Endothelial cell of umbilical vein (primary cell): ENCODE measurements around the gene TENM4. TPM values are rescaled to one million over a fixed set of nuclear protein-coding genes. Genes with fewer than 3 reads are reported as not detected.

Experiments used
- BruUV-seq: library from RNA; stranded (reverse); fragments of 400-500 nt; replicated peaks from 2 replicates; lab custom pipeline; 2021; lab: Mats Ljungman, UMichigan
- CTCF ChIA-PET: fragments of 300-600, 350-600 bp; sonication (Branson Sonifier 250); formaldehyde crosslinking; loops from one replicate; lab custom pipeline; 2021; ENCODE audit warnings: antibody characterized with exemption, inconsistent platforms; lab: Charles Lee
- POLR2A ChIA-PET: fragments of 300-600, 350-600 bp; sonication (Branson Sonifier 250); formaldehyde crosslinking; loops from one replicate; lab custom pipeline; 2021; ENCODE audit warnings: antibody characterized with exemption, inconsistent platforms; lab: Charles Lee
- DNase-seq: peaks from one replicate; pipeline ENCODE4 v3.0.0-alpha.2; 2011; ENCODE audit warnings: low read depth, low spot score
- FAIRE-seq: peaks from 2 replicates; lab custom pipeline; 2011; peaks lifted over from hg19 to GRCh38; lab: Jason Lieb, UNC
- H2AFZ ChIP-seq: 2 replicates; pipeline ENCODE4 v1.6.0; 2012; ENCODE audit warnings: low read depth, low read length, control low read depth, inconsistent platforms
- H3K27ac ChIP-seq: 2 replicates; pipeline ENCODE4 v1.5.1; 2011; ENCODE audit warnings: low read depth, mild to moderate bottlenecking, control low read depth, low read length, moderate library complexity; ENCODE audit not compliant: insufficient read depth
- H3K27me3 ChIP-seq, 2 experiments: 2 replicates each; pipeline versions ENCODE4 v1.6.0 to v1.6.1; 2011; ENCODE audit warnings: low read length in 2 of 2, mixed read lengths in 1 of 2; ENCODE audit not compliant: control insufficient read depth in 2 of 2, insufficient read depth in 2 of 2
- H3K36me3 ChIP-seq, 2 experiments: 2 replicates in 1 of 2; 3 replicates in 1 of 2; pipeline ENCODE4 v1.5.1; 2011; ENCODE audit warnings: low read length in 2 of 2, mild to moderate bottlenecking in 1 of 2, moderate library complexity in 1 of 2; ENCODE audit not compliant: control insufficient read depth in 2 of 2, insufficient read depth in 2 of 2; ENCODE audit errors: extremely low read depth in 1 of 2
- H3K4me1 ChIP-seq: 3 replicates; pipeline ENCODE4 v1.5.1; 2011; ENCODE audit warnings: mild to moderate bottlenecking, low read length; ENCODE audit not compliant: control insufficient read depth, insufficient read depth; ENCODE audit errors: extremely low read depth
- H3K4me2 ChIP-seq: 2 replicates; pipeline ENCODE4 v1.6.1; 2011; ENCODE audit warnings: low read length, control low read depth, mixed read lengths; ENCODE audit not compliant: insufficient read depth
- H3K4me3 ChIP-seq, 3 experiments: fragments of 200-600 bp in 1 of 3; sonication (generic), shearing (Covaris generic) in 1 of 3; replicated peaks in 1 of 3; 2 replicates each; pipeline ENCODE4 v1.5.1; 2011 to 2016; ENCODE audit warnings: control low read depth in 3 of 3, low read length in 3 of 3, mild to moderate bottlenecking in 2 of 3, inconsistent platforms in 1 of 3, low read depth in 1 of 3, moderate library complexity in 1 of 3; ENCODE audit not compliant: insufficient read depth in 1 of 3
- H3K79me2 ChIP-seq: 2 replicates; pipeline ENCODE4 v1.6.0; 2012; ENCODE audit warnings: low read length, inconsistent platforms; ENCODE audit not compliant: control insufficient read depth, insufficient read depth
- H3K9ac ChIP-seq: replicated peaks from 2 replicates; pipeline ENCODE3; 2011; ENCODE audit warnings: low read length, control low read depth; ENCODE audit not compliant: insufficient read depth; ENCODE audit errors: extremely low read depth
- H3K9me1 ChIP-seq: replicated peaks from 3 replicates; pipeline ENCODE4 v1.6.0; 2011; ENCODE audit warnings: mild to moderate bottlenecking, low read length; ENCODE audit not compliant: control insufficient read depth, insufficient read depth; ENCODE audit errors: extremely low read depth
- H3K9me3 ChIP-seq: replicated peaks from 2 replicates; pipeline ENCODE4 v1.5.1; 2012; ENCODE audit warnings: low read length, inconsistent platforms; ENCODE audit not compliant: control insufficient read depth, insufficient read depth
- H4K20me1 ChIP-seq: replicated peaks from 2 replicates; pipeline ENCODE3; 2011; ENCODE audit warnings: mild to moderate bottlenecking, low read length; ENCODE audit not compliant: control insufficient read depth, insufficient read depth; ENCODE audit errors: extremely low read depth
- EZH2 ChIP-seq: IDR thresholded peaks from 2 replicates; pipeline ENCODE4 v1.6.1; 2012; ENCODE audit warnings: borderline replicate concordance, low read depth, mild to moderate bottlenecking, moderate library complexity, low read length, inconsistent platforms; ENCODE audit not compliant: severe bottlenecking
- FOS ChIP-seq: IDR thresholded peaks from 2 replicates; pipeline ENCODE4 v1.6.1; 2011; ENCODE audit warnings: mild to moderate bottlenecking, low read length, moderate library complexity, borderline replicate concordance; ENCODE audit not compliant: insufficient read depth
- JUN ChIP-seq: IDR thresholded peaks from 2 replicates; pipeline ENCODE4 v1.6.1; 2011; ENCODE audit warnings: borderline replicate concordance, low read depth; ENCODE audit not compliant: insufficient read length, insufficient read depth
- dilution Hi-C: fragments of 300-500 bp; cut with MboI; formaldehyde crosslinking; loops from one replicate; pipeline ENCODE4 v1.15.0; 2019; ENCODE audit warnings: low sequenced_read_pairs; ENCODE audit not compliant: extremely low pct_ligation_motif_present
- intact Hi-C: fragments of 100-400 bp; cut with micrococcal nuclease; formaldehyde crosslinking; loops from one replicate; pipeline ENCODE4 v1.10.0; 2022
- polyA plus RNA-seq, 4 experiments: library from polyadenylated mRNA; depleted of rRNA in 3 of 4; stranded (reverse) in 3 of 4; unstranded in 1 of 4; fragments of >200 nt; gene quantifications; 2 replicates each; pipeline versions ENCODE4 v1.2.1 to v1.2.3, GENCODE V29; 2011 to 2012; ENCODE audit warnings: missing spikeins in 1 of 4
- total RNA-seq: library from RNA; stranded (reverse); gene quantifications from 2 replicates; pipeline ENCODE4 v1.2.3, GENCODE V29; 2021
- TF ChIP-seq, protein P1 (sequence below): IDR thresholded peaks from 2 replicates; pipeline ENCODE4 v1.6.1; 2011; ENCODE audit not compliant: insufficient read depth, insufficient read length
- TF ChIP-seq, protein P2 (sequence below), 2 donors: IDR thresholded peaks; 1 replicate in 1 of 2; 2 replicates in 1 of 2; pipeline ENCODE4 v1.5.1; 2011; ENCODE audit warnings: low read length in 2 of 2, mild to moderate bottlenecking in 2 of 2, moderate library complexity in 2 of 2, control low read depth in 1 of 2, inconsistent platforms in 1 of 2, low read depth in 1 of 2; ENCODE audit not compliant: insufficient read depth in 1 of 2; ENCODE audit errors: extremely low read depth in 1 of 2

The TENM4 gene
- total and polyA plus RNA-seq, 2 donors (not counting 3 experiments of a cell fraction or from before 2014, with no cell fraction given), result 0.06 to 0.27 TPM

DNA sequence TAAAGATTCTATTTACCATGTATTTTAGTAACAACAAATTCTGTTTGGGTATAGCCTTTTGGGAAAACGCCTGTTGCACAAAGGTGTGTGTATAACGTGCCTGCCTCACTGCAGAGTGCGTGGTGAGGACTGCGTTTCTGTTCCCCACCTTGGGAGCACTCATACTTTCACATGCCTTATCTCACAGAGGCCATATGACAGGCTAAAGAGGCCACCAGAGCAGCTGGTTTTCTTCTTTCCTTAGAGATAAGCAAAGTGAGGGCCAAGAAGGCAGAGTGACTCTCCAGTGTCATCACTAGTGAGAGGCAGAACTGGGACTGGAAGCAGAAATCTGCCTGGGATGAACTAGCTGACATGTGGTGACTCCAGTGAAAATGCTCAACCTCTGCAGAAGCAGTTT lies 497.0 kb downstream of the TENM4 start:
- H3K27me3 ChIP-seq, result peaks cover 9% of the 10 kb centered on the region in 2 experiments
- H3K4me3 ChIP-seq, result no peak overlapping the region
- ChIA-PET POLR2A (no interaction called here), CTCF (interaction anchor here (0.8 to 1.2 kb wide), 2 partner anchors 228 to 299 kb away, joined by 3 to 4 read pairs; no protein-coding TSS in a partner anchor)
- no peak for FAIRE-seq
- no peaks in the 10 kb centered on the region for H3K9me1 ChIP-seq
- no peak for TF ChIP-seq JUN
- no peak for TF ChIP-seq EZH2
- TF ChIP-seq, protein P1, sequence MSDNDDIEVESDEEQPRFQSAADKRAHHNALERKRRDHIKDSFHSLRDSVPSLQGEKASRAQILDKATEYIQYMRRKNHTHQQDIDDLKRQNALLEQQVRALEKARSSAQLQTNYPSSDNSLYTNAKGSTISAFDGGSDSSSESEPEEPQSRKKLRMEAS, result no peak
- no TSS peak for BruUV-seq
- H3K79me2 ChIP-seq, result no peaks in the 10 kb centered on the region
- no peak overlapping the region for H3K4me2 ChIP-seq
- no peak for DNase-seq
- intact Hi-C loops, result no loop called here
- H3K9me3 ChIP-seq, result no peaks in the 10 kb centered on the region
- H3K4me1 ChIP-seq, result no peaks in the 10 kb centered on the region
- H4K20me1 ChIP-seq, result no peaks in the 10 kb centered on the region
- no peak overlapping the region for H3K27ac ChIP-seq
- H2AFZ ChIP-seq, result no peak overlapping the region
- H3K36me3 ChIP-seq, result no peaks in the 10 kb centered on the region
- H3K9ac ChIP-seq, result no peak overlapping the region
- dilution Hi-C loops, result no loop called here

DNA sequence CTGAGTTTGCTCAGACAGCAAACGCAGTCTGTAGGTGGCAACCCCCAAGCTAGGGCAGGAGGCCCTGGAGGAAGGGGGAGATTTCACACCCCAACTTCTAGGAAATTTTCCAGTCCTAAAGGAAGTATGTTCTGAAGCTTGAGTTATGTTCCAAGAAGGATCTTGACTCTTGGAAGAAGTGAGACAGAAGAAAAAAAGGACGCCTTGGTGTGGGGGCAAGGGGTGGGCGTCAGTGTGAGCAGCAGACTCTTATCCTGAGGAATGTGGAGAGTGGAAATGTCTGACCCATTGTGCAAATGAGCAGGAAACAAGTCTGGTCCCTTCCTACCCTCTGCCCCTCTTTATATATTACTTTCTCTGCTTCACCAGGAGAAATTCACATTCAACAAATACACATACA lies 497.7 kb downstream of the TENM4 start:
- Histone ChIP-seq H3K9ac (no peak overlapping the region), H3K36me3 (no peaks in the 10 kb centered on the region), H3K79me2 (no peaks in the 10 kb centered on the region), H3K27ac (no peak overlapping the region), H3K4me2 (no peak overlapping the region), H3K9me3 (no peaks in the 10 kb centered on the region), H3K4me3 (no peak overlapping the region), H4K20me1 (no peaks in the 10 kb centered on the region), H3K4me1 (no peaks in the 10 kb centered on the region), H2AFZ (no peak overlapping the region), H3K9me1 (no peaks in the 10 kb centered on the region), H3K27me3 (peaks cover 11% of the 10 kb centered on the region in 2 experiments)
- TF ChIP-seq JUN, result no peak
- no peak for TF ChIP-seq EZH2
- TF ChIP-seq FOS, result no peak
- TF ChIP-seq, protein P2, sequence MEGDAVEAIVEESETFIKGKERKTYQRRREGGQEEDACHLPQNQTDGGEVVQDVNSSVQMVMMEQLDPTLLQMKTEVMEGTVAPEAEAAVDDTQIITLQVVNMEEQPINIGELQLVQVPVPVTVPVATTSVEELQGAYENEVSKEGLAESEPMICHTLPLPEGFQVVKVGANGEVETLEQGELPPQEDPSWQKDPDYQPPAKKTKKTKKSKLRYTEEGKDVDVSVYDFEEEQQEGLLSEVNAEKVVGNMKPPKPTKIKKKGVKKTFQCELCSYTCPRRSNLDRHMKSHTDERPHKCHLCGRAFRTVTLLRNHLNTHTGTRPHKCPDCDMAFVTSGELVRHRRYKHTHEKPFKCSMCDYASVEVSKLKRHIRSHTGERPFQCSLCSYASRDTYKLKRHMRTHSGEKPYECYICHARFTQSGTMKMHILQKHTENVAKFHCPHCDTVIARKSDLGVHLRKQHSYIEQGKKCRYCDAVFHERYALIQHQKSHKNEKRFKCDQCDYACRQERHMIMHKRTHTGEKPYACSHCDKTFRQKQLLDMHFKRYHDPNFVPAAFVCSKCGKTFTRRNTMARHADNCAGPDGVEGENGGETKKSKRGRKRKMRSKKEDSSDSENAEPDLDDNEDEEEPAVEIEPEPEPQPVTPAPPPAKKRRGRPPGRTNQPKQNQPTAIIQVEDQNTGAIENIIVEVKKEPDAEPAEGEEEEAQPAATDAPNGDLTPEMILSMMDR (IDR thresholded peaks at IDR 0.05; ENCODE audit: extremely low read depth in 1 of 2, insufficient read depth in 1 of 2, low read depth in 1 of 2, low read length in 2 of 2), result no peak
- FAIRE-seq, result no peak
- POLR2A ChIA-PET, result no interaction called here
- CTCF ChIA-PET, result no interaction called here
- DNase-seq, result no peak
- dilution Hi-C loops (no loop called here), intact Hi-C loops (no loop called here)
- no TSS peak for BruUV-seq
